ENCODE measurements around the gene EFTUD2. TPM values are rescaled to one million over a fixed set of nuclear protein-coding genes. Genes with fewer than 3 reads are reported as not detected.

Gene EFTUD2
- total and polyA plus RNA-seq, 2 of the 8 experiments (the other 6 are each of a cell fraction or from before 2014, with no cell fraction given): 118 to 195 TPM

- TF ChIP-seq TAF7 (optimal IDR thresholded peaks at IDR 0.05; ENCODE audit: borderline replicate concordance, low read depth, low read length) (no peak), ZNF274 (IDR thresholded peaks at IDR 0.05; ENCODE audit: borderline replicate concordance, extremely low read depth, low read length) (no peak), RAD21 (IDR thresholded peaks at IDR 0.05 in 1 of 2, conservative IDR thresholded peaks at IDR 0.05 in 1 of 2; ENCODE audit: low read depth in 2 of 2, low read length in 2 of 2) (peak; percentile 45 to 58)
These were observed 12.1 kb upstream of the EFTUD2 start (continued) for GRCh38 chr17:44911133-44912001.
